ENCODE measurements around the gene ADISSP. TPM values are rescaled to one million over a fixed set of nuclear protein-coding genes. Genes with fewer than 3 reads are reported as not detected.
A peak's percentile ranks its signal among the peaks of the same experiment; 100 is the strongest.

The ADISSP gene
- total and polyA plus RNA-seq, 2 of the 13 experiments (the other 11 are each of a cell fraction or from before 2014, with no cell fraction given) = 38.3 to 90.6 TPM

DNA sequence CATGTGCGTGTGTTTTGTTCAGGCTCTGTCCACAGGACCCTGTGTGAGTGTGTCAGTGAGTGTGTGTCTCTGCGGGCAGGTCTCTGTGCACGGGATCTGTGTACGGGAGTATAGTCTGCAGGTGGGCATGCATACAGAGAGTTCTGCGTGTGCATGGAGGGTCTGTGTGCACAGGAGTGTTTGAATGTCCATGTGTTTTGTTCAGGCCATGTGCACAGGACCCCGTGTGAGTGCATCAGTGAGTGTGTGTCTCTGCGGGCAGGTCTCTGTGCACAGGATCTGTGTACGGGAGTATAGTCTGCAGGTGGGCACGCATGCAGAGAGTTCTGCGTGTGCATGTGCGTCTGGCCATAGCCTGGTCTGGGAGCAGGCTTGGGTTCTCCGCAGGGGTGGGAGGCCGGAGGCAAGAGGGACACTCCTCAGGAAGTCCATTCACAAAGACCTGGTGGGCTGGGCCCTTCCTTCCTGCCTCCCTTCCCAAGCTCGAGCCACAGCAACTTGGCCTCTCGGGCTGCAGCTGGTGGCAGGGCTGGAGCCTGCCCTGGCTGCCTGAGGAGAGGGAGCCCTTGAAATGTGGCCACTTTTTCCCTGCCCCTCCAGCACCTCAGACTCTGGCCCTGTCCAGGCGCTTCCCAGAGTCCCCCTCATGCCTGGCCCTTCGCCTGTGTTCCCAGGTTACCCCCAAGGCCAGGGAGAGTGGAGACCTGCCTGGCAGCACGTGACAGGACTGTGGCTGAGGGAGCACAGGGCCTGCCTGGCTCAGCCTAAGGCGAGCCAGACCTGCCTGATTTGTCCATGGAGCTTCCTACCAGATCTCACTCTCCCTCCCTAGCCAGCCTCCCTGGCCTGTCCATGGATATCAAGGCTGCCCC, 28.3 kb downstream of the ADISSP start (continued):
- TF ChIP-seq, protein P1, sequence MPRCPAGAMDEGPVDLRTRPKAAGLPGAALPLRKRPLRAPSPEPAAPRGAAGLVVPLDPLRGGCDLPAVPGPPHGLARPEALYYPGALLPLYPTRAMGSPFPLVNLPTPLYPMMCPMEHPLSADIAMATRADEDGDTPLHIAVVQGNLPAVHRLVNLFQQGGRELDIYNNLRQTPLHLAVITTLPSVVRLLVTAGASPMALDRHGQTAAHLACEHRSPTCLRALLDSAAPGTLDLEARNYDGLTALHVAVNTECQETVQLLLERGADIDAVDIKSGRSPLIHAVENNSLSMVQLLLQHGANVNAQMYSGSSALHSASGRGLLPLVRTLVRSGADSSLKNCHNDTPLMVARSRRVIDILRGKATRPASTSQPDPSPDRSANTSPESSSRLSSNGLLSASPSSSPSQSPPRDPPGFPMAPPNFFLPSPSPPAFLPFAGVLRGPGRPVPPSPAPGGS (CRISPR knock-in tag; IDR thresholded peaks at IDR 0.05) = peak; percentile 47; the same call in 1 of the 2 replicates
- TF ChIP-seq ZHX1 (CRISPR knock-in tag; IDR thresholded peaks at IDR 0.05; ENCODE audit: low read depth) = no peak
- no peak for TF ChIP-seq FOXJ3 (CRISPR knock-in tag; IDR thresholded peaks at IDR 0.05; ENCODE audit: borderline replicate concordance)
- no peak for TF ChIP-seq SNAI1 (CRISPR knock-in tag; IDR thresholded peaks at IDR 0.05; ENCODE audit: borderline replicate concordance)
- TF ChIP-seq ZBTB1 (CRISPR knock-in tag; IDR thresholded peaks at IDR 0.05; ENCODE audit: borderline replicate concordance) = no peak
- no peak; the same call in 1 of the 2 replicates for TF ChIP-seq ZNF557 (CRISPR knock-in tag; IDR thresholded peaks at IDR 0.05)
- 0 out of 2 replicates have a peak, but pooled peaks have one; percentile 15 for TF ChIP-seq MIXL1 (CRISPR knock-in tag; IDR thresholded peaks at IDR 0.05)
- TF ChIP-seq POLR2AphosphoS5 (IDR thresholded peaks at IDR 0.05; ENCODE audit: low read depth, low read length) = no peak
- TF ChIP-seq ZNF589 (CRISPR knock-in tag; conservative IDR thresholded peaks at IDR 0.05) = no peak
- TF ChIP-seq PHF21A (CRISPR knock-in tag; IDR thresholded peaks at IDR 0.05) = no peak
- no peak for TF ChIP-seq ELF1 (CRISPR knock-in tag; IDR thresholded peaks at IDR 0.05)
- no peak for TF ChIP-seq ZNF773 (CRISPR knock-in tag; IDR thresholded peaks at IDR 0.05; ENCODE audit: borderline replicate concordance)
- TF ChIP-seq RELA (CRISPR knock-in tag; IDR thresholded peaks at IDR 0.05) = no peak
- TF ChIP-seq, protein P2, sequence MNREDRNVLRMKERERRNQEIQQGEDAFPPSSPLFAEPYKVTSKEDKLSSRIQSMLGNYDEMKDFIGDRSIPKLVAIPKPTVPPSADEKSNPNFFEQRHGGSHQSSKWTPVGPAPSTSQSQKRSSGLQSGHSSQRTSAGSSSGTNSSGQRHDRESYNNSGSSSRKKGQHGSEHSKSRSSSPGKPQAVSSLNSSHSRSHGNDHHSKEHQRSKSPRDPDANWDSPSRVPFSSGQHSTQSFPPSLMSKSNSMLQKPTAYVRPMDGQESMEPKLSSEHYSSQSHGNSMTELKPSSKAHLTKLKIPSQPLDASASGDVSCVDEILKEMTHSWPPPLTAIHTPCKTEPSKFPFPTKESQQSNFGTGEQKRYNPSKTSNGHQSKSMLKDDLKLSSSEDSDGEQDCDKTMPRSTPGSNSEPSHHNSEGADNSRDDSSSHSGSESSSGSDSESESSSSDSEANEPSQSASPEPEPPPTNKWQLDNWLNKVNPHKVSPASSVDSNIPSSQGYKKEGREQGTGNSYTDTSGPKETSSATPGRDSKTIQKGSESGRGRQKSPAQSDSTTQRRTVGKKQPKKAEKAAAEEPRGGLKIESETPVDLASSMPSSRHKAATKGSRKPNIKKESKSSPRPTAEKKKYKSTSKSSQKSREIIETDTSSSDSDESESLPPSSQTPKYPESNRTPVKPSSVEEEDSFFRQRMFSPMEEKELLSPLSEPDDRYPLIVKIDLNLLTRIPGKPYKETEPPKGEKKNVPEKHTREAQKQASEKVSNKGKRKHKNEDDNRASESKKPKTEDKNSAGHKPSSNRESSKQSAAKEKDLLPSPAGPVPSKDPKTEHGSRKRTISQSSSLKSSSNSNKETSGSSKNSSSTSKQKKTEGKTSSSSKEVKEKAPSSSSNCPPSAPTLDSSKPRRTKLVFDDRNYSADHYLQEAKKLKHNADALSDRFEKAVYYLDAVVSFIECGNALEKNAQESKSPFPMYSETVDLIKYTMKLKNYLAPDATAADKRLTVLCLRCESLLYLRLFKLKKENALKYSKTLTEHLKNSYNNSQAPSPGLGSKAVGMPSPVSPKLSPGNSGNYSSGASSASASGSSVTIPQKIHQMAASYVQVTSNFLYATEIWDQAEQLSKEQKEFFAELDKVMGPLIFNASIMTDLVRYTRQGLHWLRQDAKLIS (CRISPR knock-in tag; IDR thresholded peaks at IDR 0.05) = no peak
- TF ChIP-seq ZNF737 (CRISPR knock-in tag; IDR thresholded peaks at IDR 0.05; ENCODE audit: borderline replicate concordance) = no peak
- peak; percentile 83; the same call in 1 of the 2 replicates for TF ChIP-seq ZNF616 (CRISPR knock-in tag; IDR thresholded peaks at IDR 0.05; ENCODE audit: low read depth)
- no peak for TF ChIP-seq ZNF124 (CRISPR knock-in tag; IDR thresholded peaks at IDR 0.05)
- TF ChIP-seq E2F1 (CRISPR knock-in tag; IDR thresholded peaks at IDR 0.05) = no peak
- TF ChIP-seq NCOA2 (CRISPR knock-in tag; IDR thresholded peaks at IDR 0.05) = peak; percentile 17; the same call in 1 of the 2 replicates
- TF ChIP-seq ZNF530 (CRISPR knock-in tag; IDR thresholded peaks at IDR 0.05; ENCODE audit: low read depth) = no peak
- peak; percentile 44 for TF ChIP-seq IKZF4 (CRISPR knock-in tag; IDR thresholded peaks at IDR 0.05; ENCODE audit: borderline replicate concordance, low read depth, not compliant biosample characterization)

All from HepG2 (cell line).